A549 (cell line): ENCODE results near the gene BAIAP2L1. TPM values are rescaled to one million over a fixed set of nuclear protein-coding genes. Genes with fewer than 3 reads are reported as not detected.
"Not testable (repeated sequence)": the region's sequence is repeated elsewhere in the genome, so short reads cannot be mapped to it uniquely, and the experiment has no call there.

ENCODE experiments used
- ATAC-seq, 2 experiments: fragments of 200-7000 bp in 1 of 2; fragments of >200 bp in 1 of 2; cut with Nextera tagmentation in 1 of 2; cut with Tn5 transposase in 1 of 2; 3 replicates each; pipeline versions ENCODE4 v1.8.0 to v1.9.1; 2018 to 2020; ENCODE audit warnings: mild to moderate bottlenecking in 1 of 2, moderate library complexity in 1 of 2
- CTCF ChIA-PET: fragments of 300-600 bp; sonication (Branson Sonifier 250); formaldehyde crosslinking; extraction: SDS; loops from one replicate; lab custom pipeline; 2021; ENCODE audit warnings: antibody characterized with exemption, inconsistent platforms; lab: Yijun Ruan, JAX
- POLR2A ChIA-PET: fragments of 350-600 bp; formaldehyde crosslinking; extraction: SDS; loops from one replicate; lab custom pipeline; 2021; ENCODE audit warnings: antibody characterized with exemption, inconsistent platforms; lab: Yijun Ruan, JAX
- DNase-seq, 2 experiments: peaks; one replicate each; pipeline versions ENCODE4 v3.0.0 to v3.0.0-alpha.2; 2011 to 2016; ENCODE audit warnings: low read depth in 1 of 2, low spot score in 1 of 2
- FAIRE-seq: peaks from 2 replicates; lab custom pipeline; 2011; peaks lifted over from hg19 to GRCh38; lab: Jason Lieb, UNC
- H3K27ac ChIP-seq, 2 experiments: fragments of >200 bp; sonication (Bioruptor Twin); formaldehyde crosslinking; 3 replicates each; pipeline ENCODE4 v1.5.1; 2016 to 2017
- H3K4me1 ChIP-seq: fragments of >200 bp; sonication (Bioruptor Twin); formaldehyde crosslinking; 3 replicates; pipeline ENCODE4 v1.6.1; 2016
- H3K4me2 ChIP-seq: fragments of >200 bp; sonication (Bioruptor Twin); formaldehyde crosslinking; 3 replicates; pipeline ENCODE4 v1.6.1; 2016
- H3K4me3 ChIP-seq: fragments of >200 bp; sonication (Bioruptor Twin); formaldehyde crosslinking; 3 replicates; pipeline ENCODE4 v1.5.1; 2016
- H3K9me3 ChIP-seq: fragments of >200 bp; sonication (Bioruptor Twin); formaldehyde crosslinking; 3 replicates; pipeline ENCODE4 v1.6.1; 2016
- CHD4 ChIP-seq: fragments of 200-600 bp; sonication (generic); IDR thresholded peaks from 2 replicates; pipeline ENCODE4 v1.6.1; 2016; ENCODE audit warnings: antibody characterized with exemption, mild to moderate bottlenecking, borderline replicate concordance
- EP300 ChIP-seq, 2 experiments: fragments of >200 bp; sonication (Bioruptor Twin); formaldehyde crosslinking; IDR thresholded peaks; 2 replicates in 1 of 2; 3 replicates in 1 of 2; pipeline ENCODE4 v1.6.1; 2016 to 2017
- GATA3 ChIP-seq: IDR thresholded peaks from 2 replicates; pipeline ENCODE4 v1.6.1; 2012; ENCODE audit warnings: borderline replicate concordance
- HOXB5 ChIP-seq: fragments of 250-450 bp; sonication (Bioruptor Pico); IDR thresholded peaks from 2 replicates; pipeline ENCODE4 v1.5.0; 2020; ENCODE audit warnings: mild to moderate bottlenecking, moderate library complexity
- JUN ChIP-seq, 2 experiments: fragments of >200 bp; sonication (Bioruptor Twin); formaldehyde crosslinking; IDR thresholded peaks; 2 replicates in 1 of 2; 3 replicates in 1 of 2; pipeline ENCODE4 v1.6.1; 2016 to 2017
- NFE2L2 ChIP-seq: fragments of 150-350 bp; conservative IDR thresholded peaks from 2 replicates; pipeline ENCODE4 v1.6.1; 2014; ENCODE audit warnings: low read length
- RAD21 ChIP-seq, 2 experiments: fragments of >200 bp in 1 of 2; sonication (Bioruptor Twin) in 1 of 2; formaldehyde crosslinking in 1 of 2; IDR thresholded peaks in 1 of 2; conservative IDR thresholded peaks in 1 of 2; 2 replicates in 1 of 2; 3 replicates in 1 of 2; pipeline ENCODE4 v1.6.1; 2012 to 2018; ENCODE audit warnings: inconsistent platforms in 1 of 2
- SMC3 ChIP-seq: fragments of >200 bp; sonication (Bioruptor Twin); formaldehyde crosslinking; IDR thresholded peaks from 3 replicates; pipeline ENCODE4 v1.6.1; 2018; ENCODE audit warnings: inconsistent platforms
- ZFP36 ChIP-seq: fragments of 450-650 bp; IDR thresholded peaks from 2 replicates; pipeline ENCODE4 v1.6.1; 2014; ENCODE audit warnings: borderline replicate concordance; ENCODE audit not compliant: partially characterized antibody
- WGBS: methylation state at CpG from one replicate; pipeline ENCODE4 v1.1.6; 2017; ENCODE audit errors: missing lambda C conversion rate; 5-methylcytosine and 5-hydroxymethylcytosine counted together
- polyA plus RNA-seq, 4 experiments: library from polyadenylated mRNA; depleted of rRNA in 3 of 4; stranded (reverse); fragments of >200 nt; fragmentation: RNase III in 1 of 4; extraction: RNeasy Plus Mini Kit Qiagen cat#74134 plus additional on column Dnase treatment in 1 of 4; gene quantifications; 2 replicates in 3 of 4; 3 replicates in 1 of 4; pipeline ENCODE4 v1.2.3, GENCODE V29; 2011 to 2017
- TF ChIP-seq, protein P1 (sequence below): fragments of >200 bp; sonication (Bioruptor Twin); formaldehyde crosslinking; IDR thresholded peaks from 3 replicates; pipeline ENCODE4 v1.5.1; 2016
- TF ChIP-seq, protein P2 (sequence below): fragments of 250-450 bp; sonication (Bioruptor Pico); IDR thresholded peaks from 2 replicates; pipeline ENCODE4 v1.5.0; 2021; ENCODE audit warnings: mild to moderate bottlenecking, moderate library complexity, borderline replicate concordance
- TF ChIP-seq, protein P3 (sequence below): fragments of 250-450 bp; sonication (Bioruptor Pico); IDR thresholded peaks from 2 replicates; pipeline ENCODE4 v1.5.0; 2020; ENCODE audit warnings: low read depth, mild to moderate bottlenecking, moderate library complexity
- TF ChIP-seq, protein P4 (sequence below): IDR thresholded peaks from 2 replicates; pipeline ENCODE4 v1.6.1; 2012; ENCODE audit warnings: low read depth, borderline replicate concordance
- TF ChIP-seq, protein P5 (sequence below): IDR thresholded peaks from 2 replicates; pipeline ENCODE4 v1.6.1; 2012

The BAIAP2L1 gene
- polyA plus RNA-seq, 2 of the 4 experiments (the other 2 are of a cell fraction), result 39.4 to 89.3 TPM

DNA sequence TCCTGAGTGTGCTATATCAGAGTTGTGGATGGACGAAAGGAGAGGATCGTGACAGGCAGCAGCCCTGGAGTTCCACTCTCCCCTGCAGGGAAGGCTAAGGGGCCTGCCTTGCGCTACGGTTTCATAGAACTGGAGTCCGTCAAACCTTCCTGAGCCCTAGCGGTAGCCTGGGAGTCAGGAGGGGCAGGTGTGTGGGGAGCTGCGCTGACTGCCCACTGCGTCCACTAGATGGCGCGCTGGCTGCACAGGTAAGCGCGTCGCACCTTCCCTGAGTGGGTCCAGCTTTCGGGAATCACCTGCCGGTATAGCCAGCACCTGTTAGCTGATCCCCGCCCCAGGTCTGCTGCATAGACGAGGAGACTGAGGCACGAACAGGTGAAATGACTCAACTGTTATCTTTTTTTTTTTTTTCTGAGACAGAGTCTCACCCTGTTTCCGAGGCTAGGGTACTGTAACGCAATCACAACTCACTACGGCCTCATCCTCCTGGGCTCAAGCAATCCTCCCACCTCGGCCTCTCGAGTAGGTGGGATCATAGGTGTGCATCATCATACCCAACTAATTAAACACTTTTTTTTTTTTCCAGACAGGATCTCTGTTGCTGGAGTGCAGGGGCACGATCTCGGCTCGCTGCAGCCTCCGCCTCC lies 20.2 kb upstream of the BAIAP2L1 start:
- FAIRE-seq (no peak), DNase-seq (peak; percentile 89 to 92), ATAC-seq (peak; percentile 53 to 64; a peak in 5 of 6 replicates)
- no peak for TF ChIP-seq GATA3
- TF ChIP-seq HOXB5, result 0 out of 2 replicates have a peak, but pooled peaks have one; percentile 24
- TF ChIP-seq NFE2L2, result no peak
- TF ChIP-seq ZFP36, result no peak
- peak; percentile 78 for TF ChIP-seq SMC3
- TF ChIP-seq, protein P1, sequence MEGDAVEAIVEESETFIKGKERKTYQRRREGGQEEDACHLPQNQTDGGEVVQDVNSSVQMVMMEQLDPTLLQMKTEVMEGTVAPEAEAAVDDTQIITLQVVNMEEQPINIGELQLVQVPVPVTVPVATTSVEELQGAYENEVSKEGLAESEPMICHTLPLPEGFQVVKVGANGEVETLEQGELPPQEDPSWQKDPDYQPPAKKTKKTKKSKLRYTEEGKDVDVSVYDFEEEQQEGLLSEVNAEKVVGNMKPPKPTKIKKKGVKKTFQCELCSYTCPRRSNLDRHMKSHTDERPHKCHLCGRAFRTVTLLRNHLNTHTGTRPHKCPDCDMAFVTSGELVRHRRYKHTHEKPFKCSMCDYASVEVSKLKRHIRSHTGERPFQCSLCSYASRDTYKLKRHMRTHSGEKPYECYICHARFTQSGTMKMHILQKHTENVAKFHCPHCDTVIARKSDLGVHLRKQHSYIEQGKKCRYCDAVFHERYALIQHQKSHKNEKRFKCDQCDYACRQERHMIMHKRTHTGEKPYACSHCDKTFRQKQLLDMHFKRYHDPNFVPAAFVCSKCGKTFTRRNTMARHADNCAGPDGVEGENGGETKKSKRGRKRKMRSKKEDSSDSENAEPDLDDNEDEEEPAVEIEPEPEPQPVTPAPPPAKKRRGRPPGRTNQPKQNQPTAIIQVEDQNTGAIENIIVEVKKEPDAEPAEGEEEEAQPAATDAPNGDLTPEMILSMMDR, result peak; percentile 94
- TF ChIP-seq, protein P2, sequence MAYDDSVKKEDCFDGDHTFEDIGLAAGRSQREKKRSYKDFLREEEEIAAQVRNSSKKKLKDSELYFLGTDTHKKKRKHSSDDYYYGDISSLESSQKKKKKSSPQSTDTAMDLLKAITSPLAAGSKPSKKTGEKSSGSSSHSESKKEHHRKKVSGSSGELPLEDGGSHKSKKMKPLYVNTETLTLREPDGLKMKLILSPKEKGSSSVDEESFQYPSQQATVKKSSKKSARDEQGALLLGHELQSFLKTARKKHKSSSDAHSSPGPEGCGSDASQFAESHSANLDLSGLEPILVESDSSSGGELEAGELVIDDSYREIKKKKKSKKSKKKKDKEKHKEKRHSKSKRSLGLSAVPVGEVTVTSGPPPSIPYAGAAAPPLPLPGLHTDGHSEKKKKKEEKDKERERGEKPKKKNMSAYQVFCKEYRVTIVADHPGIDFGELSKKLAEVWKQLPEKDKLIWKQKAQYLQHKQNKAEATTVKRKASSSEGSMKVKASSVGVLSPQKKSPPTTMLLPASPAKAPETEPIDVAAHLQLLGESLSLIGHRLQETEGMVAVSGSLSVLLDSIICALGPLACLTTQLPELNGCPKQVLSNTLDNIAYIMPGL (CRISPR knock-in tag), result no peak
- TF ChIP-seq, protein P3, sequence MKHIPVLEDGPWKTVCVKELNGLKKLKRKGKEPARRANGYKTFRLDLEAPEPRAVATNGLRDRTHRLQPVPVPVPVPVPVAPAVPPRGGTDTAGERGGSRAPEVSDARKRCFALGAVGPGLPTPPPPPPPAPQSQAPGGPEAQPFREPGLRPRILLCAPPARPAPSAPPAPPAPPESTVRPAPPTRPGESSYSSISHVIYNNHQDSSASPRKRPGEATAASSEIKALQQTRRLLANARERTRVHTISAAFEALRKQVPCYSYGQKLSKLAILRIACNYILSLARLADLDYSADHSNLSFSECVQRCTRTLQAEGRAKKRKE (CRISPR knock-in tag), result no peak
- TF ChIP-seq RAD21 (conservative IDR thresholded peaks at IDR 0.05 in 1 of 2, IDR thresholded peaks at IDR 0.05 in 1 of 2), result peak; percentile 83 to 84
- TF ChIP-seq, protein P4, sequence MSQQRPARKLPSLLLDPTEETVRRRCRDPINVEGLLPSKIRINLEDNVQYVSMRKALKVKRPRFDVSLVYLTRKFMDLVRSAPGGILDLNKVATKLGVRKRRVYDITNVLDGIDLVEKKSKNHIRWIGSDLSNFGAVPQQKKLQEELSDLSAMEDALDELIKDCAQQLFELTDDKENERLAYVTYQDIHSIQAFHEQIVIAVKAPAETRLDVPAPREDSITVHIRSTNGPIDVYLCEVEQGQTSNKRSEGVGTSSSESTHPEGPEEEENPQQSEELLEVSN, result peak; percentile 42
- TF ChIP-seq, protein P5, sequence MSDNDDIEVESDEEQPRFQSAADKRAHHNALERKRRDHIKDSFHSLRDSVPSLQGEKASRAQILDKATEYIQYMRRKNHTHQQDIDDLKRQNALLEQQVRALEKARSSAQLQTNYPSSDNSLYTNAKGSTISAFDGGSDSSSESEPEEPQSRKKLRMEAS, result peak; percentile 67
- WGBS, result 27% methylated on average over 27 of the region's 27 CpGs
- Histone ChIP-seq H3K4me2 (peak overlapping the region; percentile 52), H3K4me3 (no peak overlapping the region), H3K27ac (peak overlapping the region; percentile 55 to 72), H3K4me1 (peaks cover 43% of the 10 kb centered on the region), H3K9me3 (no peaks in the 10 kb centered on the region; the same call in 2 of the 3 replicates)
- POLR2A ChIA-PET, result no interaction called here
- CTCF ChIA-PET, result interaction anchor here (0.6 to 11.5 kb wide), 41 partner anchors 9 to 511 kb away, joined by 3 to 192 read pairs (median 4); partner anchors contain the start of genes BAIAP2L1 and TRRAP

DNA sequence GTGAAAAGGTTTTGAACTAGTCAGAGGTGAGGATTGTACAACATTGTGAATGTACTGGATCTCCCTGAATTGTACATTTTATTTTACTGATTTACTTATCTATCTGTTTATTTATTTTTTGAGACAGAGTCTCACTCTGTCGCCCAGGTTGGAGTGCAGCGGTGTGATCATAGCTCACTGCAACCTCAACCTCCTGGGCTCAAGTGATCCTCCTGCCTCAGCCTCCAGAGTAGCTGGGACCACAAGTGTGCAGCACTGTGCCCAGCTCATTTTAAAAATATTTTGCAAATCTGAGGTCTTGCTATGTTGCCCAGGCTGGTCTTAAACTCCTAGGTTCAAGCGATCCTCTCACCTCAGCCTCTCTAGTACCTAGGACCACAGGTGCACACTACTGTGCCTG lies 19.1 kb upstream of the BAIAP2L1 start:
- not testable (repeated sequence) for DNase-seq, ATAC-seq, H3K9me3 ChIP-seq, H3K4me3 ChIP-seq, FAIRE-seq
- 86% methylated on average over 3 of the region's 3 CpGs for WGBS
- ChIA-PET POLR2A (interaction anchor here (2.7 kb wide), 1 partner anchor 19 kb away, joined by 18 read pairs; the partner anchor contains the start of gene BAIAP2L1), CTCF (interaction anchor here (0.6 to 11.5 kb wide), 19 partner anchors 14 to 947 kb away, joined by 3 to 192 read pairs (median 8); partner anchors contain the start of gene BAIAP2L1)
- Histone ChIP-seq H3K4me2 (peak overlapping the region; percentile 63), H3K27ac (peak overlapping the region; percentile 85 to 90), H3K4me1 (peaks cover 45% of the 10 kb centered on the region)

DNA sequence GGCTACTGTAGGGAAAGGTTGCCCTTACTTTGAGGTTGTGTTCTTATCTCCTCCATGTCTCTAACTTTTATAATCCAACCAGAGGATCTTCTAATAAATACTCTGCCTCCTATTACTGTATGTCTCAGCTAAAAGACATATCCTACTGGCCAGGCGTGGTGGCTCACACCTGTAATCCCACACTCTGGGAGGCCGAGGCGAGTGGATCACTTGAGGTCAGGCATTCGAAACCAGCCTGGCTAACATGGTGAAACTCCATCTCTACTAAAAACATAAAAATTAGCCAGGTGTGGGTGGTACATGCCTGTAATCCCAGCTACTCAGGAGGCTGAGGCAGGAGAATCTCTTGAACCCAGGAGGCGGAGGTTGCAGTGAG lies 18.4 kb upstream of the BAIAP2L1 start:
- not testable (repeated sequence) for H3K4me3 ChIP-seq, ATAC-seq, FAIRE-seq, DNase-seq, H3K9me3 ChIP-seq
- TF ChIP-seq JUN (IDR thresholded peaks at IDR 0.05) (peak in 1 of 2 experiments; percentile 12; a peak in 1 of 5 replicates), EP300 (IDR thresholded peaks at IDR 0.05) (peak in 1 of 2 experiments; percentile 9; a peak in 1 of 5 replicates), CHD4 (peak; percentile 56; the same call in 1 of the 2 replicates)
- TF ChIP-seq, protein P4, result peak; percentile 24; the same call in 1 of the 2 replicates
- H3K27ac ChIP-seq, result peak overlapping the region; percentile 85 to 90
- WGBS, result 79% methylated on average over 5 of the region's 5 CpGs
- ChIA-PET CTCF (interaction anchor here (0.9 to 11.5 kb wide), 12 partner anchors 14 to 422 kb away, joined by 3 to 192 read pairs (median 8); partner anchors contain the start of gene BAIAP2L1), POLR2A (interaction anchor here (1.0 to 2.7 kb wide), 2 partner anchors 9 to 18 kb away, joined by 7 to 18 read pairs; partner anchors contain the start of gene BAIAP2L1)
- H3K4me1 ChIP-seq, result peaks cover 46% of the 10 kb centered on the region
- peak overlapping the region; percentile 63 for H3K4me2 ChIP-seq
